Gastroesophageal sphincter (tissue), 3 donors: ENCODE data around the gene PPP2R2B.

Experiments
- EP300 ChIP-seq: sonication (generic); formaldehyde crosslinking; IDR thresholded peaks from one replicate; pipeline ENCODE4 v1.6.1; 2017; ENCODE audit warnings: antibody characterized with exemption, mild to moderate bottlenecking
- TF ChIP-seq, protein P1 (sequence below), 4 experiments: fragments of 200-600 bp in 2 of 4; fragments of 450-650 bp in 2 of 4; sonication (generic) in 1 of 4; IDR thresholded peaks; one replicate each; pipeline ENCODE4 v1.5.1; 2017 to 2019; ENCODE audit warnings: antibody characterized with exemption in 4 of 4, mild to moderate bottlenecking in 2 of 4, moderate library complexity in 2 of 4

- TF ChIP-seq, protein P1, sequence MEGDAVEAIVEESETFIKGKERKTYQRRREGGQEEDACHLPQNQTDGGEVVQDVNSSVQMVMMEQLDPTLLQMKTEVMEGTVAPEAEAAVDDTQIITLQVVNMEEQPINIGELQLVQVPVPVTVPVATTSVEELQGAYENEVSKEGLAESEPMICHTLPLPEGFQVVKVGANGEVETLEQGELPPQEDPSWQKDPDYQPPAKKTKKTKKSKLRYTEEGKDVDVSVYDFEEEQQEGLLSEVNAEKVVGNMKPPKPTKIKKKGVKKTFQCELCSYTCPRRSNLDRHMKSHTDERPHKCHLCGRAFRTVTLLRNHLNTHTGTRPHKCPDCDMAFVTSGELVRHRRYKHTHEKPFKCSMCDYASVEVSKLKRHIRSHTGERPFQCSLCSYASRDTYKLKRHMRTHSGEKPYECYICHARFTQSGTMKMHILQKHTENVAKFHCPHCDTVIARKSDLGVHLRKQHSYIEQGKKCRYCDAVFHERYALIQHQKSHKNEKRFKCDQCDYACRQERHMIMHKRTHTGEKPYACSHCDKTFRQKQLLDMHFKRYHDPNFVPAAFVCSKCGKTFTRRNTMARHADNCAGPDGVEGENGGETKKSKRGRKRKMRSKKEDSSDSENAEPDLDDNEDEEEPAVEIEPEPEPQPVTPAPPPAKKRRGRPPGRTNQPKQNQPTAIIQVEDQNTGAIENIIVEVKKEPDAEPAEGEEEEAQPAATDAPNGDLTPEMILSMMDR (IDR thresholded peaks at IDR 0.05): no peak
- TF ChIP-seq EP300: no peak
These were observed 31.7 kb upstream of the PPP2R2B start for GRCh38 chr5:146910239-146910638.
